ENCODE data around the gene LONRF2. TPM values are rescaled to one million over a fixed set of nuclear protein-coding genes. Genes with fewer than 3 reads are reported as not detected.

Gene LONRF2
- total and polyA plus RNA-seq, 8 donors: 2.5 to 4.6 (median 3.4) TPM

- intact Hi-C loops (cut with DNase I): no loop called here
- Histone ChIP-seq H3K9me3 (no peaks in the 10 kb centered on the region), H3K4me1 (no peaks in the 10 kb centered on the region), H3K36me3 (no peaks in the 10 kb centered on the region), H3K27me3 (peaks cover 0 to 24% of the 10 kb centered on the region in 2 donors), H3K27ac (no peak overlapping the region), H3K4me3 (no peak overlapping the region)
- DNase-seq (no peak), ATAC-seq (no peak)
- no peak for TF ChIP-seq CTCF (IDR thresholded peaks at IDR 0.05)
Measured at GRCh38 chr2:100339823-100340222, 17.5 kb upstream of the LONRF2 start.

- no peaks in the 10 kb centered on the region for H3K36me3 ChIP-seq
- H3K27ac ChIP-seq: no peak overlapping the region
- intact Hi-C loops (cut with DNase I): no loop called here
- H3K9me3 ChIP-seq: no peaks in the 10 kb centered on the region
- no peak for DNase-seq
- no peak for ATAC-seq
- no peak overlapping the region for H3K4me3 ChIP-seq
- TF ChIP-seq CTCF (IDR thresholded peaks at IDR 0.05): no peak
- H3K27me3 ChIP-seq: peaks cover 0 to 20% of the 10 kb centered on the region in 2 donors
- no peaks in the 10 kb centered on the region for H3K4me1 ChIP-seq
Measured at GRCh38 chr2:100334929-100335328, 12.6 kb upstream of the LONRF2 start.

DNA sequence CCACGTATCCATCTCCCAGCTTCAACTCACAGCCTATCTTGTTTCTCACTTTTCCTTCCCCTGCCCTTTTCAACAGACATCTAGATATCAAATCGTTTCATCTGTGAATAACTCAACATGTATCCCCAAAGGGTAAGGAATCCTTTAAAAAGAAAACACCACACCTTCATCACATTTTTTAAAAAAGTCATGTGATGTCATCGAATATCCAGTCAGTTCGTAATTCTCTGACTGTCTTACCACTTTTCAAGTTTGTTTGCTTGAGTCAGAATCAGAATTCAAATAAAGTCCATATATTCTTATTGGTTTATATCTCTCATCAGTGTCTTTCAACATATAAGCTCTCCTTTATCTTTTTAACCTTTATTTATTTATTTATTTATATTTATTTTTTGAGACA, 5.4 kb upstream of the LONRF2 start:
- no peak for TF ChIP-seq CTCF (IDR thresholded peaks at IDR 0.05)
- Histone ChIP-seq H3K36me3 (no peaks in the 10 kb centered on the region), H3K27ac (no peak overlapping the region), H3K4me1 (no peaks in the 10 kb centered on the region), H3K9me3 (no peaks in the 10 kb centered on the region), H3K27me3 (peaks cover 16 to 36% of the 10 kb centered on the region in 2 donors), H3K4me3 (no peak overlapping the region)
- intact Hi-C loops (cut with DNase I): no loop called here
- no peak for ATAC-seq
- no peak for DNase-seq

DNA sequence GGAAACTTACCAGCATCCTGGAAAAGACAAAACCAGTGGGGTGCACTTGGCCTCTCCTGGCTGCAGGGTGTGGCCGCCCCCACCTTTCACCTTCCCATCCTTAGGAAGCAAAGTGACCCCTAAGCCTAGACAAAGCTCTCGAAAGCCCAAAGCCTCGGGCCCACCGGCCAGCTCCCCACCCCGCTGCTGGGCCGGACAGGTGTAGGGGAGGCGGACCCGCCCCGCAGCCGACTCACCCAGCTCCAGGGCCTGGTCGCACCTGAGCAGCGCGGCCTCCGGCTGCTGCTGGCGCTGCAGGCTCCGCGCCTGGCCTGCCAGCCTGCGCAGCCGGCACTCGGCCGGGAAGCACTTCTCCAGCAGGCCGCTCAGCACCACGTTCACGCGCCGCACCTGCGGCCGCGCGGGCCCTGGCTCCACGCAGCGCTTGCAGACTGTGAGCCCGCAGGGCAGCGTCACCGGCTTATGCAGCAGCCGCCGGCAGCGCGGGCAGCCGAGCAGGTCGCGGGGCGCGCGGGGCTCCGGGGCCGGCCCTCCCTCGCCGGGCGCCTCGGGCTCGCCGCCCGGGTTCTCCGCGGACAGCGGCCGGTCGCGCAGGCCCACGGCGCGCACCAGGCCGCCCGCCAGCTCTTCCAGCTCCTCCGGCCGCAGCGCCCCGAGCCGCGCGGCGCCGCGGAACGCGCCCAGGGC, 979 bp downstream of the LONRF2 start:
- H3K9me3 ChIP-seq: peaks cover 0 to 14% of the 10 kb centered on the region in 2 donors
- peak; percentile 85 for ATAC-seq

More for the DNA sequence above, 979 bp downstream of the LONRF2 start:
- TF ChIP-seq CTCF (IDR thresholded peaks at IDR 0.05): peak; percentile 16 to 18
- Histone ChIP-seq H3K27me3 (peaks cover 22 to 89% of the 10 kb centered on the region in 2 donors), H3K27ac (peak overlapping the region in 1 of 2 donors; percentile 30), H3K4me3 (peak overlapping the region; percentile 31 to 44), H3K4me1 (peaks cover 0 to 5% of the 10 kb centered on the region in 2 donors), H3K36me3 (no peaks in the 10 kb centered on the region)
- peak; percentile 36 to 84 (median 46) for DNase-seq
- intact Hi-C loops (cut with DNase I): no loop called here

Measured in left lung (tissue), 10 donors.